Heart right ventricle (tissue), 16 donors: ENCODE results near the gene ATXN3. TPM values are rescaled to one million over a fixed set of nuclear protein-coding genes. Genes with fewer than 3 reads are reported as not detected.

ENCODE experiments used
- ATAC-seq, 8 donors: fragments of 200-7000 bp; cut with Tn5 transposase; one replicate each; pipeline ENCODE4 v1.9.1; 2020; ENCODE audit warnings: mild to moderate bottlenecking in 8 of 8, moderate library complexity in 8 of 8, moderate number of reproducible peaks in 1 of 8
- DNase-seq, 2 donors: peaks; one replicate each; pipeline ENCODE4 v3.0.0-alpha.2; 2020
- H3K27ac ChIP-seq, 10 donors: fragments of 200-600 bp; sonication (generic) in 2 of 10; one replicate each; pipeline versions ENCODE4 v1.5.0 to v1.8.0; 2020 to 2022; ENCODE audit warnings: mild to moderate bottlenecking in 3 of 10
- H3K27me3 ChIP-seq, 7 donors: fragments of 200-600 bp; one replicate each; pipeline ENCODE4 v1.8.0; 2021 to 2022; ENCODE audit warnings: mild to moderate bottlenecking in 2 of 7
- H3K36me3 ChIP-seq, 9 donors: fragments of 200-600 bp; sonication (generic) in 1 of 9; one replicate each; pipeline versions ENCODE4 v1.5.0 to v1.8.0; 2020 to 2022; ENCODE audit warnings: mild to moderate bottlenecking in 2 of 9
- H3K4me1 ChIP-seq, 9 donors: fragments of 200-600 bp; sonication (generic) in 1 of 9; one replicate each; pipeline versions ENCODE4 v1.5.0 to v1.8.0; 2020 to 2022; ENCODE audit warnings: mild to moderate bottlenecking in 4 of 9
- H3K4me3 ChIP-seq, 10 donors: fragments of 200-600 bp; sonication (generic) in 2 of 10; one replicate each; pipeline versions ENCODE4 v1.5.0 to v1.8.0; 2020 to 2022; ENCODE audit warnings: mild to moderate bottlenecking in 7 of 10, moderate library complexity in 2 of 10
- H3K9me3 ChIP-seq, 11 donors: fragments of 200-600 bp in 10 of 11; sonication (generic) in 2 of 11; one replicate each; pipeline versions ENCODE4 v1.5.0 to v1.8.0; 2013 to 2022; ENCODE audit warnings: mild to moderate bottlenecking in 2 of 11, control low read depth in 1 of 11, moderate library complexity in 1 of 11
- CTCF ChIP-seq, 9 donors: fragments of 200-600 bp; sonication (generic) in 2 of 9; IDR thresholded peaks; one replicate each; pipeline versions ENCODE4 v1.5.0 to v1.8.0; 2021 to 2022; ENCODE audit warnings: antibody characterized with exemption in 9 of 9, mild to moderate bottlenecking in 5 of 9, moderate library complexity in 1 of 9
- WGBS, 2 donors: extraction: QIAGEN DNeasy Blood & Tissue Kit; methylation state at CpG; one replicate each; pipeline ENCODE4 v1.1.7; 2013; ENCODE audit warnings: inconsistent platforms in 1 of 2; 5-methylcytosine and 5-hydroxymethylcytosine counted together
- intact Hi-C, 10 donors: fragments of 100-400 bp; cut with DNase I; formaldehyde crosslinking; loops; one replicate each; pipeline versions ENCODE4 v1.11.1 to v1.14.2; 2022
- polyA plus RNA-seq, 2 donors: library from polyadenylated mRNA; stranded (reverse); fragments of 200-250 nt; gene quantifications; one replicate each; pipeline ENCODE4 v1.2.3, GENCODE V29; 2013
- total RNA-seq, 10 donors: library from RNA; stranded (reverse); fragmentation: NEBNext Ultra II Directional in 3 of 10; extraction: Animal tissue kit (Norgen Biotek cat#: 25700) in 3 of 10; gene quantifications; one replicate each; pipeline versions ENCODE4 v1.2.1 to v1.2.4, GENCODE V29; 2021 to 2023
- donor health status: Arrhythmogenic right ventricular cardiomyopathy.
- donor health status: ischemic (EF 13 %, LVEDD 7.1; RV severe dilation, severe dysfunction).
- donor health status: healthy with polysubstance abuse.
- donor health status: DM: no; HTN: yes; CAD: no.
- donor health status: DM: no; HTN: no; CAD: no.
- donor health status: ischemic (EF 25% LVEDD 6.9; RV normal size, moderate dysfunction).
- donor health status: ischemic (EF 25% LVEDD 5.7; RV mildly dilated, moderate dysfunction).
- donor health status: healthy.
- donor health status: DM: yes; HTN: yes; CAD: no.
- donor health status: Ischemic cardiomyopathy.
- donor health status: ischemic (EF 35%, LVEDD 5.7; RV mildly dilated, moderate dysfunction).
- donor health status: nonischemic (EF 11% LVEDD 7.7; RV severe dilation, severe dysfunction).
- donor health status: DM: yes; HTN: yes; CAD: no.
- donor health status: PGD.
- donor health status: ischemic (EF 29% LVEDD 5.4; RV normal size, mild dysfunction).
- donor health status: nonischemic (EF 23%, LVEDD 6.1; RV moderate dilation, normal function).

The ATXN3 gene
- total and polyA plus RNA-seq, 12 donors = 7.0 to 20.5 (median 16.3) TPM

GRCh38 chr14:92021523-92021922, 84.9 kb downstream of the ATXN3 start:
- Histone ChIP-seq H3K4me1 (no peaks in the 10 kb centered on the region), H3K27me3 (no peaks in the 10 kb centered on the region), H3K9me3 (no peaks in the 10 kb centered on the region), H3K27ac (no peak overlapping the region), H3K36me3 (peaks cover 0 to 99% (median 28%) of the 10 kb centered on the region in 9 donors), H3K4me3 (no peak overlapping the region)
- TF ChIP-seq CTCF (IDR thresholded peaks at IDR 0.05) = no peak
- DNase-seq (no peak), ATAC-seq (no peak)
- WGBS, 2 donors = 93 to 95% methylated on average over 3 of the region's 3 CpGs
- intact Hi-C loops = no loop called here

GRCh38 chr14:92014040-92014439, 92.3 kb downstream of the ATXN3 start:
- ATAC-seq (no peak), DNase-seq (no peak)
- Histone ChIP-seq H3K27ac (no peak overlapping the region), H3K27me3 (no peaks in the 10 kb centered on the region), H3K4me1 (peaks cover 0 to 7% (median 0%) of the 10 kb centered on the region in 9 donors), H3K9me3 (no peaks in the 10 kb centered on the region), H3K4me3 (no peak overlapping the region), H3K36me3 (peaks cover 0 to 99% (median 53%) of the 10 kb centered on the region in 9 donors)
- intact Hi-C loops = no loop called here
- TF ChIP-seq CTCF (IDR thresholded peaks at IDR 0.05) = no peak

GRCh38 chr14:92012121-92012748, 94.1 kb downstream of the ATXN3 start:
- peaks cover 0 to 7% (median 0%) of the 10 kb centered on the region in 9 donors for H3K4me1 ChIP-seq
- intact Hi-C loops = no loop called here
- WGBS, 2 donors = 77 to 85% methylated on average over 4 of the region's 4 CpGs
- no peak for DNase-seq
- ATAC-seq = no peak
- no peak overlapping the region for H3K27ac ChIP-seq
- H3K4me3 ChIP-seq = no peak overlapping the region
- H3K36me3 ChIP-seq = peaks cover 0 to 100% (median 56%) of the 10 kb centered on the region in 9 donors
- no peaks in the 10 kb centered on the region for H3K27me3 ChIP-seq
- H3K9me3 ChIP-seq = no peaks in the 10 kb centered on the region
- no peak for TF ChIP-seq CTCF (IDR thresholded peaks at IDR 0.05)

DNA sequence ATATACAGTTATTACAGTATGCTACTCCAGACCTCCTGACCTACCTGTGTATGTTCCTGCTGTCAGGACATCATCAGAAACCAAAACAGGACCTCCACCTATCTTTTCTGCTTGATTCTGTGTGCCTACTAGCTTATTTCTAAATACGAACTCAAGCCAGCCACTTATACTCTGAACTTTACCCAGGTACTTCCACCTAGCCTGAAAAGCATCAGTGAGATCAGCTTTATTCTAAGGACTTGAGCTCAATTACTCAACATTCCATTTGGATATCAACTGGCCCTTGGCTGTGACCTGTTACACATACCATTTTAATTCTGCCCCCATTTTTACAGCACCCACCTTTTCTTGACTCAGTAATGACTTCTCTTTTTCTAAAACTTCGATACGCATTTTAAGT, 95.7 kb downstream of the ATXN3 start:
- intact Hi-C loops = no loop called here
- 97 to 100% methylated on average over 3 of the region's 3 CpGs for WGBS, 2 donors
- no peak for TF ChIP-seq CTCF (IDR thresholded peaks at IDR 0.05)
- peaks cover 0 to 7% (median 0%) of the 10 kb centered on the region in 9 donors for H3K4me1 ChIP-seq
- ATAC-seq = no peak
- no peak overlapping the region for H3K4me3 ChIP-seq
- H3K36me3 ChIP-seq = peaks cover 0 to 100% (median 61%) of the 10 kb centered on the region in 9 donors
- H3K27ac ChIP-seq = no peak overlapping the region
- H3K27me3 ChIP-seq = no peaks in the 10 kb centered on the region
- no peaks in the 10 kb centered on the region for H3K9me3 ChIP-seq
- no peak for DNase-seq
